NCI-H345 treated with DMSO at 0.1 percent for 48 hours (cell line): ENCODE measurements around the gene INF2.

Source experiments
- DNase-seq: peaks from one replicate; lab custom pipeline; 2025; ENCODE audit not compliant: unreplicated experiment; lab: John Stamatoyannopoulos, UW

The INF2 gene

GRCh38 chr14:104767634-104767918, 78.2 kb downstream of the INF2 start:
- DNase-seq = no peak

- peak; percentile 29 for DNase-seq
Observed at GRCh38 chr14:104768437-104769323, 79.3 kb downstream of the INF2 start.

GRCh38 chr14:104769324-104770071, 80.1 kb downstream of the INF2 start:
- no peak for DNase-seq

GRCh38 chr14:104770072-104770579, 80.7 kb downstream of the INF2 start:
- DNase-seq = no peak

GRCh38 chr14:104770851-104771272, 81.4 kb downstream of the INF2 start:
- DNase-seq = no peak

GRCh38 chr14:104771374-104771773, 82.0 kb downstream of the INF2 start:
- no peak for DNase-seq
